GM15510 (cell line): ENCODE results near the gene ZNF177.
A peak's percentile ranks its signal among the peaks of the same experiment; 100 is the strongest.

Source experiments
- POLR2A ChIP-seq: IDR thresholded peaks from 3 replicates; pipeline ENCODE4 v1.6.1; 2011; ENCODE audit warnings: borderline replicate concordance; ENCODE audit not compliant: insufficient read length; ENCODE audit errors: extremely low read depth

ZNF177 gene

DNA sequence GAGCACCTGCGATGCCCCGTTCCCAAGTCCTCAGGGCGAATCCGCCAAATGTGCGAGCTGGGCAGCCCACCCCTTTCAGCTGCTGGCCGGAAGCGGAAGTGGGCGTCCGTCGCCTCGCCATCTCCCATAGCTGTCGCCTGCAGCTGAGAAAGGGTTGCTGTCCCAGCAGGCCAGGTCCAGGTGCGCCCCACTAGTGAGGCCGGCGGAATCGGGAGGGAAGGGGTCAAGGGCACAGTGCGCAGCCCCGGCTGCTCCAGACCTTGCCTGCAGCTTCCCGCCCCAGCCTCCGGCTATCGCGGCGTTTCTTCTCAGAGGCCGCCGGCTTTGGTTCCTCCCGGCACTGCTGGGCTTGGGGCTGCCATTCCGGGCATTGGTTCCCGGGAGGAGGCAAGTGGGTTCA, at the start of gene ZNF177:
Gene ZNF177, plus strand, starts transcription at position 109 of the 400 bp plus-strand sequence. CDS start 15,299 bp downstream, outside the sequence.
- TF ChIP-seq POLR2A: no peak

DNA sequence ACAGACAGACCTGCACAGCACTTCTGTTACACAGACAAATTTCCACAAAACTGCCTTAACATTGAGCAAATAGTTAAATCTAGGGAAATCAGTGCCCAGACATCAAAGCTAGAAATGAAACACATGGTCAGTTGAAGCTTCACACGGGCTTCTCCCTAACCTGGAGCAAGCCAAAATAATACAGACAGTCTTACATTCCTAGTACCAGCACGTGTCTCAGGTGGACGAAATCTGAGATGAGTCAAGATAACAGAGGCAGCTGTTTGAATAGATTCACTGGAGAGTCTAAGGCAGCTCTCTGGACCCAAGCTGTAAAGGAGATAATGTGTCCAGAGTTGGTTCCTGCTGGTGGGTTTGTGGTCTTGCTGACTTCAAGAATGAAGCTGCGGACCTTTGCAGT, 49.1 kb upstream of the ZNF177 start:
- TF ChIP-seq POLR2A: no peak

- TF ChIP-seq POLR2A: no peak
Observed at GRCh38 chr19:9321338-9321737, 41.5 kb upstream of the ZNF177 start.

DNA sequence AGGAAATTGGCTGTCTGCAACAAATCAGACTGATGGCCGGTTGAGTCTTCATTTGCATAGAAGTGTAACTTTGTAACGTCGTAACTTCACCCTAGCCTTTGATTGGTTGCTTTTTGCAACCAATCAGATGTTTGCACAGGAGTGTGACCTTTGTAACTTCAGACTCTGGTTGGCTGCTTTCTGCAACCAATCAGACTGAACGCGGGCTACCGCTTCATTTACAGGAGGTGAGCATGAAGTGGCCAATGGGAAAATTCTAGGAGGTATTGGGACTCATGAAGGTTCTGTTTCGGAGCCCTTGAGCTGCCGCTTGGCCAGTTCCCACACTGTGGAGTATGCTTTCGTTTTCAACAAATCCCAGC, 39.3 kb upstream of the ZNF177 start:
- no peak for TF ChIP-seq POLR2A

GRCh38 chr19:9323919-9324583, 38.8 kb upstream of the ZNF177 start, which contains the start of gene ZNF559:
ZNF559 (plus strand) TSS chr19:9324179; CDS start chr19:9338550, 14,371 bp downstream.
- TF ChIP-seq POLR2A: peak; percentile 30

DNA sequence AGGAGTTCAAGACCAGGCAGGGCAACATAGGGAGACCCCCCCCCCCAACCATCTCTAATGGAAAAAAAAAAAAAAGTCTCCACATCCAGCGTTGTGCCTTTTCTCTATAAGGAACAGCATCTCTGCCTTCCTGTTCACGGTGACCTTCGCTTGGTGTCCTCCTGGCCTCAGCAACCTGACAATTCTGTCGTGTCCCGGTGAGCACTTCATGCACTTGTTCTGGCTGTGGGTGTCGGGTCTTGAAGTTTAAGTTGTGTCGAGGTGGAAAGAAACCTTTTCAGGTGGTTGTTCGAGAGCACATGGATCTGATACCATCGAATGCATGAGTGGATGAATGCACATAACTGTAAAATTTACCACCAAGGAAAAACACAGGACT, 38.2 kb upstream of the ZNF177 start:
- TF ChIP-seq POLR2A: no peak

DNA sequence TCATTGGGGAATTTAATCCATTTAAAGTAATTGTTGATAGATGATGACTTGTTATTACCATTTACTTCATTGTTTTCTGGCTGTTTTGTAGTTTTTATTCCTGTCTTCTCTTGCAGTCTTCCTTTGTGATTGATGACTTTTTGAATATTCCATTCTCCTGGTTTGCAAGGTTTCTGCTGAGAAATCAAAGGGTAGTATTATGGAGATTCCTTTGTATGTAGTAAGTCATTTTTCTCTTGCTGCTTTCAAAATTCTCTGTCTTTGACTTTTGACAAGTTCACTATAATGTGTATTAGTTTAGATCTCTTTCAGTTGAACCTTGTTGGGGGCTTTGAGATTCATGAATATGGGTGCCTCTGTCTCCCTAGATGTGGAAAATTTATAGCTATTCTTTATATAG, 32.8 kb upstream of the ZNF177 start:
- no peak for TF ChIP-seq POLR2A

DNA sequence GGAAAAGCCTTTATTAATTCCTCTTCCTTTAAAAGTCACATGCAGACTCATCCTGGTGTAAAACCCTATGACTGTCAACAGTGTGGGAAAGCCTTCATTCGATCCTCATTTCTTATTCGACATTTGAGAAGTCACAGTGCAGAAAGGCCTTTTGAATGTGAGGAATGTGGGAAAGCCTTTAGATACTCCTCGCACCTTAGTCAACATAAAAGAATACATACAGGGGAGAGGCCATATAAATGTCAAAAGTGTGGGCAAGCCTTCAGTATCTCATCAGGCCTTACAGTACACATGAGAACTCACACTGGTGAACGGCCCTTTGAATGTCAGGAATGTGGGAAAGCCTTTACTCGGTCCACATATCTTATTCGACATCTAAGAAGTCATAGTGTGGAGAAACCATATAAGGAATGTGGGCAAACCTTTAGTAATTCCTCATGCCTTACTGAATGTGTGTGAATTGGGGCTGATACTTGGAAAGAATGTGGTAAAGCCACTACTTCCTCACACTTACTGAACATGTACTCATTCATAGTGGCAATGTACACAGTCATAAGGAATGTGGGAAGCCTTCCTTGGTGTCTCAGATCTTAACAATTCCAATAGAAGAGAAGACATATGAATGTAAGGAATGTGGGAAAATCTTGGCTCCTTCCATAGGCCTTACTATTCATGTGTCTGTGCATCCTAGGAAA, 20.1 kb upstream of the ZNF177 start:
- no peak for TF ChIP-seq POLR2A

- TF ChIP-seq POLR2A: no peak
Observed at GRCh38 chr19:9345005-9345404, 17.8 kb upstream of the ZNF177 start.

DNA sequence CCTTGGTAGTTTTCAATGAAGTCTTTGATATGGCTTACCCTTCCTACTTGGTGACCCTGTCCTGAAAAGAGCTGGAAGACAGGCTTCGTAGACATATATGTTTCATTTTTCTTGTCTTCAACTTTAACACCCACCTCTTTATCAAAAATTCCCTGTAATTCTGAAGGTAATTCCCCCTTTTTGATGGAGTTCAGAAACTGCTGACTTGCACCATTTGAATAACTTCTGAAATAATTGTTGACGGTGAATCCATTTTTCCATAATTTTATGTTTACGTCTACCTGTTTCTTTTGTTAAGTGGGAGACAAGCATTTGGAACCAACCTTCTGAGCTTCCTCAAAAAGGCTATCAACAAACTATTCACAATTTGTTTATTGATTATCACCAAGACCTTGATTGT, 14.6 kb upstream of the ZNF177 start:
- TF ChIP-seq POLR2A: no peak

DNA sequence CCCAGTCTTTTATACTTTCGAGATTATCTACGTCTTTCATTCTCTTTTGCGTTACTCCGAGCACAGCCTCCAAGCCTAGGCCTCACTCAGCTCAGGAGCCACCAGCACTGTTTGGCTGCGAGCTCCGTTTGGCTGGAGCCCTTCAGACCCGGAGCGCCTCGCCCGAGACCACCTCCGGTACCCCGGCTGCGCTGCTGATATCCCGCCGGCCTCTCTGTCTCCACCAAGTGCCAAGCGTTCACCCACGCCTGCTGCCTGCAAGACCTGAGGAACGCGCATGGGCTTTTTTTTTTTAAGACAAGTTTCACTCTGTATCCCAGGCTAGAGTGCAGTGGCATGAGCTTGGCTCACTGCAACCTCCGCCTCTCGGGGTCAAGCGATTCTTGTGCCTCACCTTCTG, 14.1 kb upstream of the ZNF177 start:
- no peak for TF ChIP-seq POLR2A

DNA sequence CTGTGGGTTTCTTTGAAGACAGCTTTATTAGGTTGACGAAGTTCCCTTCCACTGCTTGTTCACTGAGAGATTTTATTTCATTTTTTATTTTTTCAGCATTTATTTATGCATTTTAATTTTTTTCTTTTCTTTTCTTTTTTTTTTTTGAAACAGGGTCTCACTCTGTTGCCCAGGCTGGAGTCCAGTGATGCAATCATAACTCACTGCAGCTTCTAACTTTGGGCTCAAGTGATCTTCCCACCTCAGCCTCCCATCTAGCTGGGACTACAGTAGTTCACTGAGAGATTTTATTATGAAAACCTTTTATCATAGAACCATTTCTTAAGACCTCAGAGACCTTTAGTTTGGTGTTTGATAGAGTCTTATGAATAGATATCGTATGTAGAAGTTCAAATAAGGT, 10.3 kb upstream of the ZNF177 start:
- no peak for TF ChIP-seq POLR2A

GRCh38 chr19:9353011-9353410, 9.8 kb upstream of the ZNF177 start:
- TF ChIP-seq POLR2A: no peak

DNA sequence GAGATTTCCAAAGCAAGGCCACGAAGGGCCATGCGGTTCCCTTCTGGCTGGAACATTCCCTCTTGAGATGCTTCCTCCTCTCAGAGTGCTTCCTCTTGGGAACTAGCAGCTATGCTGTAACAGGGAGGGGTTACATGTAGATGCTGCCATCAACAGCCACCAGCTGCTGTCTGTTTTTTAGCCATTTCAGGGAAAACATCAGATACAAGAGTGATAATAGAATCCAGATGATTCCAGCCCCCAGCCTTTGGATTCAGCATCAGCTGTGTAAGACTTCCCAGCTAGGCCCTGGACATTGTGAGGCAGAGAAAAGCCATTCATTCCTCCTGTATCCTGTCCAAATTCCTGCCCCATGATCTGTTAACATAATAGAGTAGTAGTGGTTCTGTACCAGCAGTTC, 8.2 kb upstream of the ZNF177 start:
- TF ChIP-seq POLR2A: no peak

- TF ChIP-seq POLR2A: no peak
Observed at GRCh38 chr19:9370738-9371619, 8.2 kb downstream of the ZNF177 start.
